Suprapubic skin (tissue), 3 donors: ENCODE data around the gene FAM131C.

Experiments
- EP300 ChIP-seq: sonication (generic); formaldehyde crosslinking; IDR thresholded peaks from one replicate; pipeline ENCODE4 v1.6.1; 2017; ENCODE audit warnings: antibody characterized with exemption
- TF ChIP-seq, protein P1 (sequence below), 2 donors: fragments of 200-600 bp in 1 of 2; fragments of 450-650 bp in 1 of 2; sonication (generic) in 1 of 2; IDR thresholded peaks; one replicate each; pipeline ENCODE4 v1.5.1; 2016 to 2019; ENCODE audit warnings: antibody characterized with exemption in 2 of 2, mild to moderate bottlenecking in 1 of 2, moderate library complexity in 1 of 2

DNA sequence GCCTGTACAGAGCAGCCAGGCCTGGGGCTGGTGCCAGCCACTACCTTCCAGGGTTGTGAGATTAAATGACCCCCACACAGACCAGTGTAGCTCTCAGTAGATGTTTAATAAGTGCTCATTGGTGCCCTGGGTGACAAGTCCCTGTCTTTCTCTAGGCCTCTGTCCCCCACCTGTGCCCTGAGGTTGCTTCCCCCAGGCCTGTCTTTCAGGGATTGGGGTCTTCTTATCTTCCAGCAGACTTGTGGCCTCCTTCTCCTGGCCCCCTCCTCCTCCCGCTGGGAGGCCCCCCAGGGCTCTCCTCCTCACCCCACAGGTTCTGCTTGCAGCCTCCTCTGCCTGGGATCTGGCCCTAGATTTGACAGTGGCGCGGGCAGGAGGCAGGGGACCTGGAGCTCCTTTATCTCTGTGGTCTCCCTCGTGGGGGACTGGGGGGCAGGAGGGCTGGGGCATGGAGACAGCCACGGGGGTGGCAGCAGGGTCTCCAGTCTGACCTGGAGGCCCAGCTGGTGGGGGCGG is 42.1 kb upstream of the FAM131C start:
- TF ChIP-seq, protein P1, sequence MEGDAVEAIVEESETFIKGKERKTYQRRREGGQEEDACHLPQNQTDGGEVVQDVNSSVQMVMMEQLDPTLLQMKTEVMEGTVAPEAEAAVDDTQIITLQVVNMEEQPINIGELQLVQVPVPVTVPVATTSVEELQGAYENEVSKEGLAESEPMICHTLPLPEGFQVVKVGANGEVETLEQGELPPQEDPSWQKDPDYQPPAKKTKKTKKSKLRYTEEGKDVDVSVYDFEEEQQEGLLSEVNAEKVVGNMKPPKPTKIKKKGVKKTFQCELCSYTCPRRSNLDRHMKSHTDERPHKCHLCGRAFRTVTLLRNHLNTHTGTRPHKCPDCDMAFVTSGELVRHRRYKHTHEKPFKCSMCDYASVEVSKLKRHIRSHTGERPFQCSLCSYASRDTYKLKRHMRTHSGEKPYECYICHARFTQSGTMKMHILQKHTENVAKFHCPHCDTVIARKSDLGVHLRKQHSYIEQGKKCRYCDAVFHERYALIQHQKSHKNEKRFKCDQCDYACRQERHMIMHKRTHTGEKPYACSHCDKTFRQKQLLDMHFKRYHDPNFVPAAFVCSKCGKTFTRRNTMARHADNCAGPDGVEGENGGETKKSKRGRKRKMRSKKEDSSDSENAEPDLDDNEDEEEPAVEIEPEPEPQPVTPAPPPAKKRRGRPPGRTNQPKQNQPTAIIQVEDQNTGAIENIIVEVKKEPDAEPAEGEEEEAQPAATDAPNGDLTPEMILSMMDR (IDR thresholded peaks at IDR 0.05) = no peak
- TF ChIP-seq EP300 = no peak
